Stimulated activated CD4-positive, alpha-beta T cell treated with anti-CD3 and anti-CD28 coated beads, Interleukin-15, amount 100 ng/mL, for 1 hour (primary cell): ENCODE results near the gene ENTPD3.

ENCODE experiments used
- DNase-seq, 2 donors: peaks; one replicate each; pipeline ENCODE4 v3.0.0-alpha.2; 2020; ENCODE audit warnings: low read depth in 1 of 2, low spot score in 1 of 2

The ENTPD3 gene

GRCh38 chr3:40387001-40387894, at the start of gene ENTPD3:
ENTPD3 (plus strand) TSS chr3:40387184; CDS start chr3:40388058, 874 bp downstream.
- peak in 1 of 2 donors; percentile 24 for DNase-seq

GRCh38 chr3:40339871-40340270, 47.1 kb upstream of the ENTPD3 start:
- no peak for DNase-seq

- DNase-seq: no peak
Observed at GRCh38 chr3:40340541-40341170, 46.3 kb upstream of the ENTPD3 start.

GRCh38 chr3:40341671-40342070, 45.3 kb upstream of the ENTPD3 start:
- no peak for DNase-seq

- DNase-seq: no peak
Observed at GRCh38 chr3:40350529-40350928, 36.5 kb upstream of the ENTPD3 start.

GRCh38 chr3:40355410-40355809, 31.6 kb upstream of the ENTPD3 start:
- DNase-seq: no peak

- DNase-seq: no peak
Observed at GRCh38 chr3:40358454-40358853, 28.5 kb upstream of the ENTPD3 start.

- no peak for DNase-seq
Observed at GRCh38 chr3:40363674-40364073, 23.3 kb upstream of the ENTPD3 start.

GRCh38 chr3:40366203-40367162, 20.5 kb upstream of the ENTPD3 start:
- no peak for DNase-seq

- no peak for DNase-seq
Observed at GRCh38 chr3:40369716-40370115, 17.3 kb upstream of the ENTPD3 start.

- DNase-seq: no peak
Observed at GRCh38 chr3:40377822-40378221, 9.2 kb upstream of the ENTPD3 start.

- DNase-seq: no peak
Observed at GRCh38 chr3:40379674-40380306, 7.2 kb upstream of the ENTPD3 start.

GRCh38 chr3:40381904-40382616, 4.9 kb upstream of the ENTPD3 start:
- no peak for DNase-seq

GRCh38 chr3:40382617-40382979, 4.4 kb upstream of the ENTPD3 start:
- DNase-seq: no peak

- no peak for DNase-seq
Observed at GRCh38 chr3:40386213-40386612, 771 bp upstream of the ENTPD3 start.

- no peak for DNase-seq
Observed at GRCh38 chr3:40387895-40388254, 891 bp downstream of the ENTPD3 start.

GRCh38 chr3:40396406-40396805, 9.4 kb downstream of the ENTPD3 start:
- no peak for DNase-seq

GRCh38 chr3:40397129-40397528, 10.1 kb downstream of the ENTPD3 start:
- no peak for DNase-seq

GRCh38 chr3:40397912-40398311, 10.9 kb downstream of the ENTPD3 start:
- DNase-seq: no peak

GRCh38 chr3:40398346-40398745, 11.4 kb downstream of the ENTPD3 start:
- no peak for DNase-seq
